Measurements from ENCODE around the gene LIPK.

- TF ChIP-seq CTCF (IDR thresholded peaks at IDR 0.05) = no peak
- no peak for TF ChIP-seq ZFX (IDR thresholded peaks at IDR 0.05; ENCODE audit: borderline replicate concordance)
These were observed 45.5 kb upstream of the LIPK start for GRCh38 chr10:88660598-88660884.
